Measurements from ENCODE around the gene OR14K1. TPM values are rescaled to one million over a fixed set of nuclear protein-coding genes. Genes with fewer than 3 reads are reported as not detected.
"Not testable (repeated sequence)": the region's sequence is repeated elsewhere in the genome, so short reads cannot be mapped to it uniquely, and the experiment has no call there.

Gene OR14K1
- total RNA-seq, 1 donor from 2014 or later = not detected

DNA sequence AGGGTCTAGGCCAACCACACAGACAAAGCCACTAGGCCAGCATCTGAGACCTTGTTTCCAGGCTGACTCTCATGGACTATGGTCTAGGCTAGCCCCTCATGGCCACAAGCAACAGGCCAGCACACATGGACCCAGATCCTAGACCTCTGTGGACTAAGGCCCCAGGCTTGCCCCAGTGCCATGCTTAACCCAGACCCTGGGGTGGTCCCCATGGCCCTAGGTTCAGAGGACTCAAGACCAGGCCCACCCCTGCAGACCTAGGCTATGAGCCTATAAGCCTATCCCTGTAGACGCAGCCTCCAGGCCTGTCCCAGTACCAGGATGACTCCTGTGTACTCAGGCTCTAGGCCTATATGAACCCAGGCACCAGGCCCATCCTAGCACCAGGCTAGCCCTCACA, 11.5 kb downstream of the OR14K1 start:
- FAIRE-seq (peak; percentile 28), DNase-seq (ENCODE audit: low read depth) (no peak)
- Histone ChIP-seq H3K36me3 (ENCODE audit: control insufficient read depth, insufficient read depth, low read length) (no peaks in the 10 kb centered on the region), H3K4me3 (ENCODE audit: low read depth, low read length) (no peak overlapping the region), H3K27me3 (ENCODE audit: control insufficient read depth, insufficient read depth, low read length) (no peaks in the 10 kb centered on the region)
- TF ChIP-seq, protein P1, sequence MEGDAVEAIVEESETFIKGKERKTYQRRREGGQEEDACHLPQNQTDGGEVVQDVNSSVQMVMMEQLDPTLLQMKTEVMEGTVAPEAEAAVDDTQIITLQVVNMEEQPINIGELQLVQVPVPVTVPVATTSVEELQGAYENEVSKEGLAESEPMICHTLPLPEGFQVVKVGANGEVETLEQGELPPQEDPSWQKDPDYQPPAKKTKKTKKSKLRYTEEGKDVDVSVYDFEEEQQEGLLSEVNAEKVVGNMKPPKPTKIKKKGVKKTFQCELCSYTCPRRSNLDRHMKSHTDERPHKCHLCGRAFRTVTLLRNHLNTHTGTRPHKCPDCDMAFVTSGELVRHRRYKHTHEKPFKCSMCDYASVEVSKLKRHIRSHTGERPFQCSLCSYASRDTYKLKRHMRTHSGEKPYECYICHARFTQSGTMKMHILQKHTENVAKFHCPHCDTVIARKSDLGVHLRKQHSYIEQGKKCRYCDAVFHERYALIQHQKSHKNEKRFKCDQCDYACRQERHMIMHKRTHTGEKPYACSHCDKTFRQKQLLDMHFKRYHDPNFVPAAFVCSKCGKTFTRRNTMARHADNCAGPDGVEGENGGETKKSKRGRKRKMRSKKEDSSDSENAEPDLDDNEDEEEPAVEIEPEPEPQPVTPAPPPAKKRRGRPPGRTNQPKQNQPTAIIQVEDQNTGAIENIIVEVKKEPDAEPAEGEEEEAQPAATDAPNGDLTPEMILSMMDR (IDR thresholded peaks at IDR 0.05; ENCODE audit: insufficient read depth, low read length, severe bottlenecking) = no peak

DNA sequence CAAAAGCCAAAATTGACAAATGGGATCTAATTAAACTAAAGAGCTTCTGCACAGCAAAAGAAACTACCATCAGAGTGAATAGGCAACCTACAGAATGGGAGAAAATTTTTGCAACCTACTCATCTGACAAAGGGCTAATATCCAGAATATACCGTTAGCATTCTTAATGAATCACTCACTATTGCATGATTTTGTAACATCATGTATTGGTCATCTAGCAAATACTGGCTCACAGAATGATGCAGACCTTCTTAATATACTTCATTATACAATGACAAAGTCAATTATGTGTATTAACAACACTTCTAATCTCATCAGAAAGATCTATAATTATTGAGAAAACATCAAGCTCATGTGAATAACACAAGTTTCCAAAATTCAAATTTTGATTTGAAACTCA, 15.9 kb downstream of the OR14K1 start:
- not testable (repeated sequence) for H3K36me3 ChIP-seq (ENCODE audit: control insufficient read depth, insufficient read depth, low read length); H3K4me3 ChIP-seq (ENCODE audit: low read depth, low read length); FAIRE-seq; H3K27me3 ChIP-seq (ENCODE audit: control insufficient read depth, insufficient read depth, low read length)
- DNase-seq (ENCODE audit: low read depth) = peak; percentile 23

- FAIRE-seq (no peak), DNase-seq (ENCODE audit: low read depth) (no peak)
- Histone ChIP-seq H3K36me3 (ENCODE audit: control insufficient read depth, insufficient read depth, low read length) (no peaks in the 10 kb centered on the region), H3K4me3 (ENCODE audit: low read depth, low read length) (no peak within 1 kb of the TSS), H3K27me3 (ENCODE audit: control insufficient read depth, insufficient read depth, low read length) (no peaks in the 10 kb centered on the region)
- TF ChIP-seq, protein P1 (IDR thresholded peaks at IDR 0.05; ENCODE audit: insufficient read depth, low read length, severe bottlenecking) = no peak
These were observed 22.0 kb downstream of the OR14K1 start, which contains the start of gene OR1C1 for GRCh38 chr1:247760456-247760855. TSS of gene OR1C1 (minus strand) at chr1:247760556. CDS start at chr1:247758406, 2,150 bp downstream.

- Histone ChIP-seq H3K4me3 (ENCODE audit: low read depth, low read length) (no peak overlapping the region), H3K27me3 (ENCODE audit: control insufficient read depth, insufficient read depth, low read length) (no peaks in the 10 kb centered on the region), H3K36me3 (ENCODE audit: control insufficient read depth, insufficient read depth, low read length) (no peaks in the 10 kb centered on the region)
- TF ChIP-seq, protein P1 (IDR thresholded peaks at IDR 0.05; ENCODE audit: insufficient read depth, low read length, severe bottlenecking) = no peak
- FAIRE-seq (no peak), DNase-seq (ENCODE audit: low read depth) (no peak)
These were observed 31.2 kb downstream of the OR14K1 start for GRCh38 chr1:247769603-247770002.

Other genes starting within 250 kb of the OR14K1 start
- not detected in 2 replicates for gene OR2C3, start 202.2 kb upstream of the OR14K1 start, total RNA-seq
- gene GCSAML, start 189.5 kb upstream of the OR14K1 start, total RNA-seq = not detected in 2 replicates
- not detected in 2 replicates for gene OR2G2, start 150.3 kb upstream of the OR14K1 start, total RNA-seq
- not detected in 2 replicates for gene OR2G3, start 133.0 kb upstream of the OR14K1 start, total RNA-seq
- gene OR13G1, start 58.9 kb upstream of the OR14K1 start, total RNA-seq = not detected in 2 replicates
- not detected in 2 replicates for gene OR6F1, start 22.0 kb upstream of the OR14K1 start, total RNA-seq
- not detected in 2 replicates for gene OR14A2, start 9.5 kb downstream of the OR14K1 start, total RNA-seq
- gene OR1C1, start 21.9 kb downstream of the OR14K1 start, total RNA-seq = not detected in 2 replicates
- gene OR14A16, start 85.5 kb downstream of the OR14K1 start, total RNA-seq = not detected in 2 replicates
- not detected in 2 replicates for gene OR11L1, start 103.3 kb downstream of the OR14K1 start, total RNA-seq
- gene TRIM58, start 118.6 kb downstream of the OR14K1 start, total RNA-seq = not detected in 2 replicates
- gene OR2W3, start 157.0 kb downstream of the OR14K1 start, total RNA-seq = not detected in 2 replicates
- gene OR2T8, start 181.6 kb downstream of the OR14K1 start, total RNA-seq = not detected in 2 replicates
- not detected in 2 replicates for gene OR2AJ1, start 186.3 kb downstream of the OR14K1 start, total RNA-seq
- not detected in 2 replicates for gene OR2L8, start 210.2 kb downstream of the OR14K1 start, total RNA-seq
- not detected in 2 replicates for gene OR2AK2, start 226.6 kb downstream of the OR14K1 start, total RNA-seq